Endodermal cell (in vitro differentiated cells): ENCODE data around the gene PCBP3. TPM values are rescaled to one million over a fixed set of nuclear protein-coding genes. Genes with fewer than 3 reads are reported as not detected.
"Not testable (repeated sequence)": the region's sequence is repeated elsewhere in the genome, so short reads cannot be mapped to it uniquely, and the experiment has no call there.

Experiments
- DNase-seq: peaks from one replicate; pipeline ENCODE4 v3.0.0-alpha.2; 2017
- H3K27ac ChIP-seq: 2 replicates; pipeline ENCODE4 v1.5.1; 2013; ENCODE audit warnings: mild to moderate bottlenecking, low read depth, low read length, moderate library complexity
- H3K27me3 ChIP-seq: 2 replicates; pipeline ENCODE4 v1.6.1; 2013; ENCODE audit warnings: mild to moderate bottlenecking, low read length, moderate library complexity; ENCODE audit not compliant: insufficient read depth, control insufficient read depth, poor library complexity, severe bottlenecking
- H3K36me3 ChIP-seq: 2 replicates; pipeline ENCODE4 v1.7.0; 2013; ENCODE audit warnings: mild to moderate bottlenecking, low read length, moderate library complexity; ENCODE audit not compliant: control insufficient read depth, insufficient read depth
- H3K4me1 ChIP-seq: one replicate; pipeline ENCODE4 v1.7.0; 2013; ENCODE audit warnings: low read length; ENCODE audit not compliant: control insufficient read depth, insufficient read depth
- H3K4me3 ChIP-seq: 2 replicates; pipeline ENCODE4 v1.5.1; 2013; ENCODE audit warnings: mild to moderate bottlenecking, low read length, moderate library complexity
- H3K9ac ChIP-seq: 2 replicates; pipeline ENCODE4 v1.6.1; 2013; ENCODE audit warnings: mild to moderate bottlenecking, low read length, moderate library complexity; ENCODE audit not compliant: poor library complexity, severe bottlenecking; ENCODE audit errors: extremely low read depth
- H3K9me3 ChIP-seq: 2 replicates; pipeline ENCODE4 v1.6.1; 2013; ENCODE audit warnings: mild to moderate bottlenecking, low read length, moderate library complexity; ENCODE audit not compliant: control insufficient read depth
- H3K27ac Mint-ChIP-seq: 2 replicates; pipeline ENCODE4 v1.8.0; 2020; ENCODE audit warnings: mixed read lengths
- H3K27me3 Mint-ChIP-seq: 2 replicates; pipeline ENCODE4 v1.8.0; 2021; ENCODE audit warnings: mild to moderate bottlenecking, mixed read lengths; ENCODE audit not compliant: insufficient read depth
- H3K36me3 Mint-ChIP-seq: 2 replicates; pipeline ENCODE4 v1.8.0; 2020; ENCODE audit warnings: low read depth, mixed read lengths
- H3K4me1 Mint-ChIP-seq: 2 replicates; pipeline ENCODE4 v1.8.0; 2020; ENCODE audit warnings: mixed read lengths
- H3K4me3 Mint-ChIP-seq: 2 replicates; pipeline ENCODE4 v1.8.0; 2020; ENCODE audit warnings: mild to moderate bottlenecking, moderate library complexity, mixed read lengths
- H3K9me3 Mint-ChIP-seq: 2 replicates; pipeline ENCODE4 v1.8.0; 2020; ENCODE audit warnings: mild to moderate bottlenecking, mixed read lengths
- WGBS, 2 experiments: methylation state at CpG; one replicate each; pipeline versions ENCODE4 v1.1.5 to v1.1.7; 2013; ENCODE audit warnings: missing lambda C conversion rate in 2 of 2, mixed read lengths in 1 of 2; ENCODE audit not compliant: insufficient coverage in 1 of 2, insufficient read length in 1 of 2; 5-methylcytosine and 5-hydroxymethylcytosine counted together
- total RNA-seq, 2 donors: library from RNA; stranded (reverse); fragmentation: NEBNext Ultra II Directional in 1 of 2; extraction: Animal tissue kit (Norgen Biotek cat#: 25700) in 1 of 2; gene quantifications; 2 replicates in 1 of 2; 3 replicates in 1 of 2; pipeline ENCODE4 v1.2.1, GENCODE V29; 2021
- TF ChIP-seq, protein P1 (sequence below): fragments of 200-600 bp; sonication (generic); conservative IDR thresholded peaks from 2 replicates; pipeline ENCODE4 v1.5.0; 2021; ENCODE audit warnings: antibody characterized with exemption, mild to moderate bottlenecking

Gene PCBP3
- total RNA-seq, 2 donors from 2014 or later = 2.1 to 10.6 TPM

GRCh38 chr21:45611296-45611695, 32.2 kb upstream of the PCBP3 start:
- TF ChIP-seq, protein P1, sequence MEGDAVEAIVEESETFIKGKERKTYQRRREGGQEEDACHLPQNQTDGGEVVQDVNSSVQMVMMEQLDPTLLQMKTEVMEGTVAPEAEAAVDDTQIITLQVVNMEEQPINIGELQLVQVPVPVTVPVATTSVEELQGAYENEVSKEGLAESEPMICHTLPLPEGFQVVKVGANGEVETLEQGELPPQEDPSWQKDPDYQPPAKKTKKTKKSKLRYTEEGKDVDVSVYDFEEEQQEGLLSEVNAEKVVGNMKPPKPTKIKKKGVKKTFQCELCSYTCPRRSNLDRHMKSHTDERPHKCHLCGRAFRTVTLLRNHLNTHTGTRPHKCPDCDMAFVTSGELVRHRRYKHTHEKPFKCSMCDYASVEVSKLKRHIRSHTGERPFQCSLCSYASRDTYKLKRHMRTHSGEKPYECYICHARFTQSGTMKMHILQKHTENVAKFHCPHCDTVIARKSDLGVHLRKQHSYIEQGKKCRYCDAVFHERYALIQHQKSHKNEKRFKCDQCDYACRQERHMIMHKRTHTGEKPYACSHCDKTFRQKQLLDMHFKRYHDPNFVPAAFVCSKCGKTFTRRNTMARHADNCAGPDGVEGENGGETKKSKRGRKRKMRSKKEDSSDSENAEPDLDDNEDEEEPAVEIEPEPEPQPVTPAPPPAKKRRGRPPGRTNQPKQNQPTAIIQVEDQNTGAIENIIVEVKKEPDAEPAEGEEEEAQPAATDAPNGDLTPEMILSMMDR = no peak
- Mint-ChIP-seq H3K36me3 (no peaks in the 10 kb centered on the region), H3K27me3 (peaks cover 11% of the 10 kb centered on the region), H3K27ac (no peak overlapping the region), H3K4me3 (no peak overlapping the region), H3K9me3 (no peaks in the 10 kb centered on the region), H3K4me1 (no peaks in the 10 kb centered on the region)
- no peaks in the 10 kb centered on the region for H3K9me3 ChIP-seq
- no peaks in the 10 kb centered on the region for H3K27me3 ChIP-seq
- 91 to 95% methylated on average over 12 of the region's 12 CpGs for WGBS, 2 experiments
- H3K36me3 ChIP-seq = no peaks in the 10 kb centered on the region
- H3K4me1 ChIP-seq = no peaks in the 10 kb centered on the region
- peak; percentile 20 for DNase-seq
- H3K27ac ChIP-seq = no peak overlapping the region
- H3K9ac ChIP-seq = no peak overlapping the region
- H3K4me3 ChIP-seq = no peak overlapping the region

DNA sequence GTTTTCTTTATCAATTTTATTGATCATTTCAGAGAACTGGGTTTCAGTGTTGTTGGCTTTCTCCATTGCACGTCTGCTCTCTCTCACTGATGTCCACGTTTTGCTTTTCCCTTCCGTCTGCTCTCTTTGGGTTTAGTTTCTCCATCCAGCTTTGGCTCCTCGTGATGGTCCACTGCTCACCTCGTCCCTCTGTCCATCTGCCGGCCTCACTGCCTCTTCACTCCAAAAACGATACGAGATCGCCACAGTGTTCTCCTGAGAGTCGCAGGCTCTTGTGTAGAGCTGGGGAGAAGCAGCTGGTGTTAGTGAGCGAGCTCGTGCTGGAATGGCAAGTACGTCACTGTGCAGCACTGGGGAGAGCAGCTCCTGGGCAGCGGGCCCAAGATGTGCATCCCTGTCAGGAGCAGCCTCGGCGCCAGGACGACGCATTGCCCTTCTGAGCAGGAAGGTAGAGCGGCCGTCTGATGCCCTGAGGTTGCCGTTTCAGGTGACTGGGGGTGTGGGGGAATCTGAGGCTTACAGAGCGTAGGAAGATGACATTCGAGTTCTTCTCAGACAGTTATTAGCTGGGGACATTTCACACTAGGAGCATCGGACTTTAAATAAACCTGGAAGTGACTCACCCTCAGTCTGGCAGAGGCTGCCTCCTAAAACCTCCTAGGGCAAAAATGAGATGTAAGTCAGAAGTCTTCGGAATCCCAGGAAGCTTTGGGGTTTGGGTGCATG, 31.4 kb upstream of the PCBP3 start:
- no peak overlapping the region for H3K27ac ChIP-seq
- 88 to 89% methylated on average over 21 to 25 of the region's 25 CpGs for WGBS, 2 experiments
- H3K4me3 ChIP-seq = no peak overlapping the region
- Mint-ChIP-seq H3K27ac (no peak overlapping the region), H3K4me3 (no peak overlapping the region), H3K4me1 (no peaks in the 10 kb centered on the region), H3K36me3 (no peaks in the 10 kb centered on the region), H3K9me3 (no peaks in the 10 kb centered on the region), H3K27me3 (peaks cover 11% of the 10 kb centered on the region)
- no peaks in the 10 kb centered on the region for H3K36me3 ChIP-seq
- no peak overlapping the region for H3K9ac ChIP-seq
- H3K27me3 ChIP-seq = no peaks in the 10 kb centered on the region
- TF ChIP-seq, protein P1 = no peak
- H3K9me3 ChIP-seq = no peaks in the 10 kb centered on the region
- H3K4me1 ChIP-seq = no peaks in the 10 kb centered on the region
- DNase-seq = peak; percentile 35

DNA sequence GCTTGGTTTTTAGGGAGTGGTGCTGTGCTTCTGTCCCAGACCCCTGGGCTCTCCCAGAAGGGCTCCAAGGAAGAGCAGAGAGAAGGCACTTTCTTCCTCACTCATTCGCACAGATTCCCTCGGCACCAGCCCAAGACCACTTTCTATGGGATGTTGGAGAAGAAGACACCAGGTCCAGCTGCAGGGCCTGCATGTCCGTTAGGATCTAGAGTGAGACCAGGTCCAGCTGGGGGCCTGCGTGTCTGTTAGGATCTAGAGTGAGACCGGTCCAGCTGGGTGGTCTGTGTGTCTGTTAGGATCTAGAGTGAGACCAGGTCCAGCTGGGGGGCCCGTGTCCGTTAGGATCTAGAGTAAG, 30.9 kb upstream of the PCBP3 start:
- not testable (repeated sequence) for H3K4me1 ChIP-seq, H3K9ac ChIP-seq, H3K4me3 Mint-ChIP-seq, H3K36me3 ChIP-seq, H3K9me3 Mint-ChIP-seq, H3K27me3 Mint-ChIP-seq, H3K27ac ChIP-seq, H3K9me3 ChIP-seq, H3K27me3 ChIP-seq, H3K4me1 Mint-ChIP-seq, H3K27ac Mint-ChIP-seq, H3K4me3 ChIP-seq, H3K36me3 Mint-ChIP-seq
- DNase-seq = peak; percentile 6
- WGBS, 2 experiments = 96 to 100% methylated on average over 2 to 5 of the region's 7 CpGs

DNA sequence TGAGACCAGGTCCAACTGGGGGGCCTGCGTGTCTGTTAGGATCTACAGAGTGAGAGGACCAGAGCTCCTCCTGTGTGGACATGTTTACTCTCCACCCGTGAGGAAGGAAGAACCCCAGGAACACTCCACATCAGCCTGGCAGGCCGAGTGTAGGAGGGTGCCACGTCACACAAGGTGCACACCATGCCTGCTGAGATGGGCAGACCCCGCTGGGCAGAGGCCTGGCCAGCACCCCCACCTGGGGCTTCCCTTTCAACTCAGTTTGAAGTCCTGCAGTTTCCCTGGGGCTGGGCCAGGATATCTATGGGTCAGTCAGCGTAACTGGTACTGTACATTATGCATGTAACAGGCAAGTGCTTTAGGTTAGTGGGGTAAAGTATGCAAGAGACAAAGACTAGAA, 30.1 kb upstream of the PCBP3 start:
- no peak overlapping the region for H3K4me3 Mint-ChIP-seq
- DNase-seq = peak; percentile 31
- Histone ChIP-seq H3K36me3 (no peaks in the 10 kb centered on the region), H3K4me1 (no peaks in the 10 kb centered on the region), H3K9me3 (no peaks in the 10 kb centered on the region), H3K27ac (no peak overlapping the region), H3K9ac (no peak overlapping the region), H3K4me3 (no peak overlapping the region), H3K27me3 (no peaks in the 10 kb centered on the region)
- no peak overlapping the region for H3K27ac Mint-ChIP-seq
- WGBS, 2 experiments = 79 to 90% methylated on average over 6 of the region's 6 CpGs
- TF ChIP-seq, protein P1 = no peak
- no peaks in the 10 kb centered on the region for H3K9me3 Mint-ChIP-seq
- peaks cover 6% of the 10 kb centered on the region for H3K27me3 Mint-ChIP-seq
- no peaks in the 10 kb centered on the region for H3K4me1 Mint-ChIP-seq
- no peaks in the 10 kb centered on the region for H3K36me3 Mint-ChIP-seq
